ENCODE results near the gene PPP1R14B. TPM values are rescaled to one million over a fixed set of nuclear protein-coding genes. Genes with fewer than 3 reads are reported as not detected.

The PPP1R14B gene
- total RNA-seq (10 to 100 TPM; 34.9 to 41.7 TPM), polyA plus RNA-seq (10 to 100 TPM; 24.2 to 57.6 TPM)

GRCh38 chr11:64246871-64247728, at the start of gene PPP1R14B:
TSS of gene PPP1R14B (minus strand) at chr11:64246943. CDS start at chr11:64246673, 270 bp downstream.
- Histone ChIP-seq H3K9ac (ENCODE audit: low read depth in 1 of 2, low read length in 2 of 2) (peak within 1 kb of the TSS; percentile 75 to 76), H3K4me3 (ENCODE audit: low read depth in 1 of 3, low read length in 3 of 3) (peak within 1 kb of the TSS; percentile 74 to 96 (median 92)), H3K27ac (ENCODE audit: low read depth in 1 of 2, low read length in 2 of 2) (peak within 1 kb of the TSS; percentile 95 to 97), H3K4me1 (ENCODE audit: control insufficient read depth in 4 of 4, insufficient read depth in 4 of 4, low read length in 3 of 4) (peaks cover 17 to 73% (median 55%) of the 10 kb centered on the region in 4 donors), H3K27me3 (ENCODE audit: control insufficient read depth in 4 of 4, insufficient read depth in 4 of 4, low read length in 3 of 4) (no peaks in the 10 kb centered on the region), H3K36me3 (ENCODE audit: control insufficient read depth in 4 of 4, insufficient read depth in 3 of 4, low read depth in 1 of 4, low read length in 3 of 4) (peaks cover 0 to 6% (median 4%) of the 10 kb centered on the region in 4 donors), H3K9me3 (ENCODE audit: control insufficient read depth in 4 of 4, low read length in 3 of 4) (no peaks in the 10 kb centered on the region)
- no peak for TF ChIP-seq ZBTB33 (IDR thresholded peaks at IDR 0.05)
- TF ChIP-seq YY1 (IDR thresholded peaks at IDR 0.05): peak; percentile 95
- TF ChIP-seq ATF3 (IDR thresholded peaks at IDR 0.05): no peak
- TF ChIP-seq RAD21 (IDR thresholded peaks at IDR 0.05): peak in 1 of 2 donors; percentile 29
- peak; percentile 9 for TF ChIP-seq CTCF (IDR thresholded peaks at IDR 0.05; ENCODE audit: low read depth, low read length, missing input control)
- TF ChIP-seq TAF1 (conservative IDR thresholded peaks at IDR 0.05): no peak
- peak in 1 of 2 donors; percentile 49 for TF ChIP-seq GABPA (IDR thresholded peaks at IDR 0.05 in 1 of 2, conservative IDR thresholded peaks at IDR 0.05 in 1 of 2)
- no peak for TF ChIP-seq FOXA1 (IDR thresholded peaks at IDR 0.05)
- TF ChIP-seq NR2F2 (IDR thresholded peaks at IDR 0.05): no peak
- no peak for TF ChIP-seq HNF4A (conservative IDR thresholded peaks at IDR 0.05)
- TF ChIP-seq REST (IDR thresholded peaks at IDR 0.05): peak; percentile 37
- TF ChIP-seq SP1 (IDR thresholded peaks at IDR 0.05): peak; percentile 34
- TF ChIP-seq JUND (IDR thresholded peaks at IDR 0.05): no peak
- WGBS: under 1% methylated on average over 74 of the region's 74 CpGs
- DNase-seq (ENCODE audit: low spot score): peak; percentile 88

GRCh38 chr11:64296236-64296635, 49.5 kb upstream of the PPP1R14B start:
- no peak overlapping the region for H3K27ac ChIP-seq (ENCODE audit: low read depth in 1 of 2, low read length in 2 of 2)
- H3K36me3 ChIP-seq (ENCODE audit: control insufficient read depth in 4 of 4, insufficient read depth in 3 of 4, low read depth in 1 of 4, low read length in 3 of 4): no peaks in the 10 kb centered on the region
- H3K4me3 ChIP-seq (ENCODE audit: low read depth in 1 of 3, low read length in 3 of 3): no peak overlapping the region
- H3K9ac ChIP-seq (ENCODE audit: low read depth in 1 of 2, low read length in 2 of 2): no peak overlapping the region
- no peak for DNase-seq (ENCODE audit: low spot score)
- H3K9me3 ChIP-seq (ENCODE audit: control insufficient read depth in 4 of 4, low read length in 3 of 4): no peaks in the 10 kb centered on the region
- 57% methylated on average over 1 of the region's 1 CpG for WGBS
- peaks cover 19 to 40% (median 19%) of the 10 kb centered on the region in 4 donors for H3K4me1 ChIP-seq (ENCODE audit: control insufficient read depth in 4 of 4, insufficient read depth in 4 of 4, low read length in 3 of 4)
- peaks cover 4 to 24% (median 9%) of the 10 kb centered on the region in 4 donors for H3K27me3 ChIP-seq (ENCODE audit: control insufficient read depth in 4 of 4, insufficient read depth in 4 of 4, low read length in 3 of 4)
- TF ChIP-seq HNF4G (IDR thresholded peaks at IDR 0.05) (no peak), ATF3 (IDR thresholded peaks at IDR 0.05) (no peak), YY1 (IDR thresholded peaks at IDR 0.05) (no peak), RXRA (IDR thresholded peaks at IDR 0.05) (no peak), SP1 (IDR thresholded peaks at IDR 0.05) (no peak), MAX (IDR thresholded peaks at IDR 0.05) (no peak), CTCF (IDR thresholded peaks at IDR 0.05; ENCODE audit: low read depth, low read length, missing input control) (no peak), FOXA2 (IDR thresholded peaks at IDR 0.05) (no peak), TAF1 (conservative IDR thresholded peaks at IDR 0.05) (no peak), RAD21 (IDR thresholded peaks at IDR 0.05) (no peak), ZBTB33 (IDR thresholded peaks at IDR 0.05) (no peak)
